Parathyroid adenoma (tissue), 2 donors: Measurements from ENCODE around the gene PAX8.

Source experiments
- H2AFZ ChIP-seq: fragments of 300-600 bp; sonication (generic); one replicate; pipeline ENCODE4 v1.7.0; 2017; ENCODE audit warnings: antibody characterized with exemption, mild to moderate bottlenecking
- H3K27ac ChIP-seq: fragments of 300-600 bp; sonication (generic); one replicate; pipeline ENCODE4 v1.7.0; 2017
- H3K27me3 ChIP-seq: fragments of 300-600 bp; sonication (generic); one replicate; pipeline ENCODE4 v1.7.0; 2017; ENCODE audit warnings: low read length; ENCODE audit not compliant: control insufficient read depth, insufficient read depth
- H3K36me3 ChIP-seq: fragments of 300-600 bp; sonication (generic); one replicate; pipeline ENCODE4 v1.7.0; 2017; ENCODE audit warnings: low read length; ENCODE audit not compliant: control insufficient read depth, insufficient read depth
- H3K4me1 ChIP-seq: fragments of 300-600 bp; sonication (generic); one replicate; pipeline ENCODE4 v1.7.0; 2017; ENCODE audit warnings: control low read depth
- H3K4me2 ChIP-seq: fragments of 300-600 bp; sonication (generic); one replicate; pipeline ENCODE4 v1.7.0; 2017; ENCODE audit warnings: low read length
- H3K4me3 ChIP-seq: fragments of 300-600 bp; sonication (generic); one replicate; pipeline ENCODE4 v1.7.0; 2017; ENCODE audit warnings: low read depth, low read length
- H3K79me2 ChIP-seq: fragments of 300-600 bp; sonication (generic); one replicate; pipeline ENCODE4 v1.7.0; 2017; ENCODE audit warnings: control low read depth
- H3K9ac ChIP-seq: fragments of 300-600 bp; sonication (generic); one replicate; pipeline ENCODE4 v1.7.0; 2017; ENCODE audit warnings: mild to moderate bottlenecking
- H3K9me3 ChIP-seq: fragments of 300-600 bp; sonication (generic); one replicate; pipeline ENCODE4 v1.7.0; 2017; ENCODE audit warnings: low read length; ENCODE audit not compliant: control insufficient read depth
- CTCF ChIP-seq: fragments of 300-600 bp; sonication (generic); IDR thresholded peaks from one replicate; pipeline ENCODE4 v1.7.0; 2017; ENCODE audit warnings: antibody characterized with exemption, mild to moderate bottlenecking
- donor health status: primary hyperparathyroidism.

Gene PAX8

GRCh38 chr2:113202305-113203216 lies 76.2 kb downstream of the PAX8 start:
- peaks cover 4% of the 10 kb centered on the region for H3K4me1 ChIP-seq
- no peak overlapping the region for H3K27ac ChIP-seq
- H3K9me3 ChIP-seq, result no peaks in the 10 kb centered on the region
- no peak for TF ChIP-seq CTCF
- no peaks in the 10 kb centered on the region for H3K27me3 ChIP-seq
- H3K36me3 ChIP-seq, result no peaks in the 10 kb centered on the region
- no peak overlapping the region for H3K4me2 ChIP-seq
- H3K4me3 ChIP-seq, result no peak overlapping the region
- H3K79me2 ChIP-seq, result no peaks in the 10 kb centered on the region
- no peak overlapping the region for H2AFZ ChIP-seq
- no peak overlapping the region for H3K9ac ChIP-seq

- Histone ChIP-seq H3K36me3 (no peaks in the 10 kb centered on the region), H3K27me3 (no peaks in the 10 kb centered on the region), H3K79me2 (no peaks in the 10 kb centered on the region), H3K27ac (no peak overlapping the region), H2AFZ (no peak overlapping the region), H3K4me3 (no peak overlapping the region), H3K9ac (no peak overlapping the region), H3K4me2 (no peak overlapping the region), H3K4me1 (peaks cover 4% of the 10 kb centered on the region), H3K9me3 (no peaks in the 10 kb centered on the region)
- no peak for TF ChIP-seq CTCF
Observed at GRCh38 chr2:113201496-113202304, 77.0 kb downstream of the PAX8 start.

GRCh38 chr2:113200736-113201490 lies 77.8 kb downstream of the PAX8 start:
- H3K27me3 ChIP-seq, result no peaks in the 10 kb centered on the region
- H3K79me2 ChIP-seq, result no peaks in the 10 kb centered on the region
- no peak overlapping the region for H2AFZ ChIP-seq
- no peak overlapping the region for H3K27ac ChIP-seq
- TF ChIP-seq CTCF, result no peak
- no peaks in the 10 kb centered on the region for H3K9me3 ChIP-seq
- no peak overlapping the region for H3K9ac ChIP-seq
- H3K36me3 ChIP-seq, result no peaks in the 10 kb centered on the region
- peaks cover 4% of the 10 kb centered on the region for H3K4me1 ChIP-seq
- no peak overlapping the region for H3K4me2 ChIP-seq
- no peak overlapping the region for H3K4me3 ChIP-seq

GRCh38 chr2:113200236-113200635 lies 78.5 kb downstream of the PAX8 start:
- Histone ChIP-seq H3K4me3 (no peak overlapping the region), H3K27me3 (no peaks in the 10 kb centered on the region), H3K4me1 (peaks cover 4% of the 10 kb centered on the region), H3K79me2 (no peaks in the 10 kb centered on the region), H3K27ac (no peak overlapping the region), H3K36me3 (no peaks in the 10 kb centered on the region), H3K9me3 (no peaks in the 10 kb centered on the region), H3K9ac (no peak overlapping the region), H3K4me2 (no peak overlapping the region), H2AFZ (no peak overlapping the region)
- TF ChIP-seq CTCF, result no peak
